CD4-positive, alpha-beta T cell treated with Interferon alpha-2 for 1 hour (primary cell): ENCODE results near the gene SLCO1B3.
"Not testable (repeated sequence)": the region's sequence is repeated elsewhere in the genome, so short reads cannot be mapped to it uniquely, and the experiment has no call there.

Experiments used
- DNase-seq, 2 donors: peaks; one replicate each; pipeline ENCODE4 v3.0.0-alpha.2; 2020 to 2022

The SLCO1B3 gene

GRCh38 chr12:20810487-20810886 lies at the start of gene SLCO1B3:
Gene SLCO1B3, plus strand, starts transcription at chr12:20810705. Its CDS starts 5,034 bp downstream, at chr12:20815739.
- no peak for DNase-seq

GRCh38 chr12:20777420-20777819 lies 33.1 kb upstream of the SLCO1B3 start:
- DNase-seq = no peak

- DNase-seq = no peak
These were observed 31.5 kb upstream of the SLCO1B3 start for GRCh38 chr12:20778969-20779368.

- not testable (repeated sequence) for DNase-seq
These were observed 30.5 kb upstream of the SLCO1B3 start for GRCh38 chr12:20779971-20780370.

- DNase-seq = not testable (repeated sequence)
These were observed 26.6 kb upstream of the SLCO1B3 start for GRCh38 chr12:20783796-20784357.

- DNase-seq = no peak
These were observed 17.5 kb upstream of the SLCO1B3 start for GRCh38 chr12:20792971-20793370.

GRCh38 chr12:20798554-20798953 lies 12.0 kb upstream of the SLCO1B3 start:
- DNase-seq = no peak

GRCh38 chr12:20800160-20800559 lies 10.3 kb upstream of the SLCO1B3 start:
- DNase-seq = no peak

GRCh38 chr12:20801035-20801434 lies 9.5 kb upstream of the SLCO1B3 start:
- DNase-seq = no peak

- DNase-seq = no peak
These were observed 4.6 kb upstream of the SLCO1B3 start for GRCh38 chr12:20805921-20806320.

- DNase-seq = no peak
These were observed 3.1 kb upstream of the SLCO1B3 start for GRCh38 chr12:20807192-20808080.

GRCh38 chr12:20808521-20808920 lies 2.0 kb upstream of the SLCO1B3 start:
- DNase-seq = no peak

- no peak for DNase-seq
These were observed 5.1 kb downstream of the SLCO1B3 start for GRCh38 chr12:20815574-20815973.

GRCh38 chr12:20822415-20822814 lies 11.9 kb downstream of the SLCO1B3 start:
- DNase-seq = no peak

GRCh38 chr12:20822925-20823324 lies 12.4 kb downstream of the SLCO1B3 start:
- DNase-seq = no peak

- no peak for DNase-seq
These were observed 19.4 kb downstream of the SLCO1B3 start for GRCh38 chr12:20829919-20830318.

- no peak for DNase-seq
These were observed 20.0 kb downstream of the SLCO1B3 start for GRCh38 chr12:20830456-20830855.

GRCh38 chr12:20832911-20833310 lies 22.4 kb downstream of the SLCO1B3 start:
- no peak for DNase-seq

GRCh38 chr12:20852649-20853048 lies 42.1 kb downstream of the SLCO1B3 start:
- no peak for DNase-seq

GRCh38 chr12:20863056-20863455 lies 52.6 kb downstream of the SLCO1B3 start:
- no peak for DNase-seq

- DNase-seq = no peak
These were observed 55.4 kb downstream of the SLCO1B3 start for GRCh38 chr12:20865873-20866272.

GRCh38 chr12:20868277-20868676 lies 57.8 kb downstream of the SLCO1B3 start:
- DNase-seq = no peak

- no peak for DNase-seq
These were observed 72.8 kb downstream of the SLCO1B3 start for GRCh38 chr12:20883288-20883687.

GRCh38 chr12:20885116-20885515 lies 74.6 kb downstream of the SLCO1B3 start:
- DNase-seq = no peak
